ENCODE results near the gene OR5H14. TPM values are rescaled to one million over a fixed set of nuclear protein-coding genes. Genes with fewer than 3 reads are reported as not detected.

OR5H14 gene
- polyA plus RNA-seq, 1 of the 3 experiments (the other 2 are of a cell fraction), result not detected

GRCh38 chr3:98172621-98173020 lies 25.3 kb downstream of the OR5H14 start:
- no peak overlapping the region for H3K27ac ChIP-seq (ENCODE audit: low read depth in 2 of 2, low read length in 1 of 2)
- DNase-seq, result no peak
- H3K4me2 ChIP-seq, result no peak overlapping the region
- H3F3A ChIP-seq (replicated peaks; ENCODE audit: insufficient read depth), result no peaks in the 10 kb centered on the region
- POLR2A ChIA-PET, result no interaction called here
- no peaks in the 10 kb centered on the region for H3K9me2 ChIP-seq
- peak overlapping the region; percentile 49; the same call in 1 of the 2 replicates for H2AFZ ChIP-seq (ENCODE audit: low read depth)
- no peaks in the 10 kb centered on the region for H3K79me2 ChIP-seq (ENCODE audit: insufficient read depth)
- no peaks in the 10 kb centered on the region for H3K36me3 ChIP-seq (replicated peaks in 1 of 2; ENCODE audit: control insufficient read depth in 1 of 2, insufficient read depth in 2 of 2, low read length in 1 of 2)
- no peaks in the 10 kb centered on the region for H3K27me3 ChIP-seq (ENCODE audit: insufficient read depth)
- H3K9me3 ChIP-seq, result no peaks in the 10 kb centered on the region
- H3K4me3 ChIP-seq (ENCODE audit: low read depth in 2 of 2, low read length in 1 of 2), result no peak overlapping the region
- 6% methylated on average over 7 of the region's 7 CpGs for WGBS (ENCODE audit: low lambda C conversion rate)
- TF ChIP-seq CHD2 (IDR thresholded peaks at IDR 0.05; ENCODE audit: low read length, partially characterized antibody), result no peak
- no peak for TF ChIP-seq MEF2A (IDR thresholded peaks at IDR 0.05; ENCODE audit: borderline replicate concordance, low read depth)
- TF ChIP-seq GATA2 (CRISPR knock-in tag; IDR thresholded peaks at IDR 0.05), result no peak
- TF ChIP-seq, protein P1, sequence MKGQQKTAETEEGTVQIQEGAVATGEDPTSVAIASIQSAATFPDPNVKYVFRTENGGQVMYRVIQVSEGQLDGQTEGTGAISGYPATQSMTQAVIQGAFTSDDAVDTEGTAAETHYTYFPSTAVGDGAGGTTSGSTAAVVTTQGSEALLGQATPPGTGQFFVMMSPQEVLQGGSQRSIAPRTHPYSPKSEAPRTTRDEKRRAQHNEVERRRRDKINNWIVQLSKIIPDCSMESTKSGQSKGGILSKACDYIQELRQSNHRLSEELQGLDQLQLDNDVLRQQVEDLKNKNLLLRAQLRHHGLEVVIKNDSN (IDR thresholded peaks at IDR 0.05; ENCODE audit: borderline replicate concordance, low read depth), result peak; percentile 33; the same call in 1 of the 2 replicates
- no peak for TF ChIP-seq NFIC (IDR thresholded peaks at IDR 0.05; ENCODE audit: borderline replicate concordance)
- no peak for TF ChIP-seq YY1 (IDR thresholded peaks at IDR 0.05; ENCODE audit: low read depth)
- TF ChIP-seq, protein P2, sequence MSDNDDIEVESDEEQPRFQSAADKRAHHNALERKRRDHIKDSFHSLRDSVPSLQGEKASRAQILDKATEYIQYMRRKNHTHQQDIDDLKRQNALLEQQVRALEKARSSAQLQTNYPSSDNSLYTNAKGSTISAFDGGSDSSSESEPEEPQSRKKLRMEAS (IDR thresholded peaks at IDR 0.05; ENCODE audit: low read depth), result no peak
- no peaks in the 10 kb centered on the region for H4K20me1 ChIP-seq (ENCODE audit: insufficient read depth)
- no peak overlapping the region for H3K9ac ChIP-seq
- H3K4me1 ChIP-seq (ENCODE audit: control insufficient read depth in 1 of 2, insufficient read depth in 2 of 2, low read depth in 1 of 2, low read length in 1 of 2), result no peaks in the 10 kb centered on the region
- CTCF ChIA-PET, result interaction anchor here (0.7 to 1.0 kb wide), 2 partner anchors 10 to 16 kb away, joined by 3 read pairs; no protein-coding TSS in a partner anchor

DNA sequence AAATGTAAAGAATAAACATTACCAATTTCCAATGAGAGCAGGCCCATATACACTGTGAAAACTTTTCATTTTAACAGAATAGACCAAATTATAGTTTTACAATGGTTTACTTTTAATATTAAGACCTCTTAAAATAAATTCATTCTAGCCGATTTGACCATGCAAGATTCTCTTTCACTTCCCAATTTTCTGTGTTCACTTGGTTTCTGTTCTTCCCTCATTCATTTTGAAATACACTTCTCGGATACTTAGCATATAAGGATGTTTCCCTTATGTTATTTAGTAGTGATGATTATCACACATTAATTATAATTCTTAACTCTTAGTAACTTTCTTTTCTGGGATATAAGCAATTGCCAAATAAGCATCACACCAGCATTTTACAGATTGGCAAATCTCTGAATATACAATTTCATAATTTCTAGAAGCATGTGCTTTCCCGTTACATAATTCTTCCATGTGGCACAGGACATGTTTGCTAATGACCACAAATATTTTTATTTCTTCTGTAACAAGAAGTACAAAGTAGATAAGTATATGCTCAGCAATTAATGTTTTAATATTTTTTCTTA lies 33.1 kb downstream of the OR5H14 start:
- Histone ChIP-seq H3K4me1 (ENCODE audit: control insufficient read depth in 1 of 2, insufficient read depth in 2 of 2, low read depth in 1 of 2, low read length in 1 of 2) (no peaks in the 10 kb centered on the region), H3K9ac (no peak overlapping the region), H4K20me1 (ENCODE audit: insufficient read depth) (no peaks in the 10 kb centered on the region), H3F3A (replicated peaks; ENCODE audit: insufficient read depth) (no peaks in the 10 kb centered on the region), H3K36me3 (replicated peaks in 1 of 2; ENCODE audit: control insufficient read depth in 1 of 2, insufficient read depth in 2 of 2, low read length in 1 of 2) (no peaks in the 10 kb centered on the region), H3K9me3 (no peaks in the 10 kb centered on the region), H2AFZ (ENCODE audit: low read depth) (no peak overlapping the region), H3K4me2 (no peak overlapping the region), H3K9me2 (no peaks in the 10 kb centered on the region), H3K4me3 (ENCODE audit: low read depth in 2 of 2, low read length in 1 of 2) (no peak overlapping the region), H3K79me2 (ENCODE audit: insufficient read depth) (no peaks in the 10 kb centered on the region), H3K27me3 (ENCODE audit: insufficient read depth) (no peaks in the 10 kb centered on the region; the same call in 1 of the 2 replicates), H3K27ac (ENCODE audit: low read depth in 2 of 2, low read length in 1 of 2) (no peak overlapping the region)
- TF ChIP-seq, protein P3, sequence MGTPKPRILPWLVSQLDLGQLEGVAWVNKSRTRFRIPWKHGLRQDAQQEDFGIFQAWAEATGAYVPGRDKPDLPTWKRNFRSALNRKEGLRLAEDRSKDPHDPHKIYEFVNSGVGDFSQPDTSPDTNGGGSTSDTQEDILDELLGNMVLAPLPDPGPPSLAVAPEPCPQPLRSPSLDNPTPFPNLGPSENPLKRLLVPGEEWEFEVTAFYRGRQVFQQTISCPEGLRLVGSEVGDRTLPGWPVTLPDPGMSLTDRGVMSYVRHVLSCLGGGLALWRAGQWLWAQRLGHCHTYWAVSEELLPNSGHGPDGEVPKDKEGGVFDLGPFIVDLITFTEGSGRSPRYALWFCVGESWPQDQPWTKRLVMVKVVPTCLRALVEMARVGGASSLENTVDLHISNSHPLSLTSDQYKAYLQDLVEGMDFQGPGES (IDR thresholded peaks at IDR 0.05; ENCODE audit: low read depth, low read length), result no peak
- TF ChIP-seq ZBTB33 (IDR thresholded peaks at IDR 0.05; ENCODE audit: borderline replicate concordance, low read depth) (no peak), RXRA (IDR thresholded peaks at IDR 0.05; ENCODE audit: borderline replicate concordance, low read depth) (no peak), NRF1 (IDR thresholded peaks at IDR 0.05; ENCODE audit: low read depth, low read length) (no peak), TCF12 (IDR thresholded peaks at IDR 0.05) (no peak), CHD2 (IDR thresholded peaks at IDR 0.05; ENCODE audit: low read length, partially characterized antibody) (no peak), EP300 (IDR thresholded peaks at IDR 0.05; ENCODE audit: borderline replicate concordance in 1 of 2, low read depth in 1 of 2, low read length in 1 of 2) (no peak), POLR2AphosphoS5 (IDR thresholded peaks at IDR 0.05; ENCODE audit: low read depth, low read length) (no peak), ELF1 (IDR thresholded peaks at IDR 0.05) (no peak)
- DNase-seq, result no peak
- 2% methylated on average over 3 of the region's 3 CpGs for WGBS (ENCODE audit: low lambda C conversion rate)
- CTCF ChIA-PET, result no interaction called here
- POLR2A ChIA-PET, result no interaction called here

Data from SK-N-SH (cell line).